22Rv1 (cell line): ENCODE measurements around the gene RBCK1.

ENCODE experiments used
- H3K27ac ChIP-seq: fragments of 450-650 bp; 2 replicates; pipeline ENCODE4 v1.5.1; 2017
- ZFX ChIP-seq: fragments of 450-650 bp; IDR thresholded peaks from 2 replicates; pipeline ENCODE4 v1.6.1; 2017; ENCODE audit warnings: antibody characterized with exemption, borderline replicate concordance
- TF ChIP-seq, protein P1 (sequence below): fragments of 450-650 bp; IDR thresholded peaks from 2 replicates; pipeline ENCODE4 v1.5.1; 2017; ENCODE audit warnings: mild to moderate bottlenecking

Gene RBCK1

DNA sequence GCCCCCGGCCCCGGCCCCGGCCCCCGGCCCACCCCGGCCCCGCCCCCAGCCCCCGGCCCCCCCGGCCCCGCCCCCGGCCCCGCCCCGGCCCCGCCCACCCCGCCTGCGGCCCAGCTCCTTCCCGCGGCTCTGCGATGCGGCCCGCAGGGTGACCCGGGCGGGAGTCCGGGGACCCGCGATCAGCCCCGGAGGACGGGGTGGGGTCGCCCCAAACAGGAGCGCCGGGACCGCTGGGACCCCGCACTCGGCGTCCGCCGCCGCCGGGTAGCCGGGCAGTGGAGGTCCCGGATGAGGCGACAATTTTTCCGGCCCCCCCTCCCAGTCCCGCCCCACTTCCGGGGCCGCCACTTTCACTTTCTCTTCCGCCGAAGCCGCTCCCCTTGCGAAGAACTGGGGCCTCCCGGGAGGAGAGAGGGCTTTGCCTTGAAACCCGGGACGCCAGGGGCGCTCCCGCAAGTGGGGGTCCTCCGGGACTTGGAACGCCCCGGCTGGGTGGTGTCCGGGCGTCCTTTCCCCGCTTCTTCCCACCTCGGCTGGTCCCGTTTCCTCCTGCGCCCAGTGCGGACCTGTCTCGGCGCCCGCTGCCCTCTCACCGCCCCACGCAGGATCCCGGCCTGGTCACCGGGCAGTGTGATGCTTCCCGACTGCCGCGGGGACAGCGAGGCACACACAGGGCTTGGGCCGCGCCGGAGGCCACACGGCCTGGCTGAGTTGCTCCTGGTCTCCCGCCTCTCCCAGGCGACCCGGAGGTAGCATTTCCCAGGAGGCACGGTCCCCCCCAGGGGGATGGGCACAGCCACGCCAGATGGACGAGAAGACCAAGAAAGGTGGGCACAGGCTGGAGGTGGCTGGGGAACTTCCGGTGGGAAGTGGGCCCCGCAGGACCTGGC is at the start of gene RBCK1:
RBCK1 (plus strand) TSS at position 347 of the 890 bp plus-strand sequence; CDS start at position 806, 459 bp downstream.
- TF ChIP-seq, protein P1, sequence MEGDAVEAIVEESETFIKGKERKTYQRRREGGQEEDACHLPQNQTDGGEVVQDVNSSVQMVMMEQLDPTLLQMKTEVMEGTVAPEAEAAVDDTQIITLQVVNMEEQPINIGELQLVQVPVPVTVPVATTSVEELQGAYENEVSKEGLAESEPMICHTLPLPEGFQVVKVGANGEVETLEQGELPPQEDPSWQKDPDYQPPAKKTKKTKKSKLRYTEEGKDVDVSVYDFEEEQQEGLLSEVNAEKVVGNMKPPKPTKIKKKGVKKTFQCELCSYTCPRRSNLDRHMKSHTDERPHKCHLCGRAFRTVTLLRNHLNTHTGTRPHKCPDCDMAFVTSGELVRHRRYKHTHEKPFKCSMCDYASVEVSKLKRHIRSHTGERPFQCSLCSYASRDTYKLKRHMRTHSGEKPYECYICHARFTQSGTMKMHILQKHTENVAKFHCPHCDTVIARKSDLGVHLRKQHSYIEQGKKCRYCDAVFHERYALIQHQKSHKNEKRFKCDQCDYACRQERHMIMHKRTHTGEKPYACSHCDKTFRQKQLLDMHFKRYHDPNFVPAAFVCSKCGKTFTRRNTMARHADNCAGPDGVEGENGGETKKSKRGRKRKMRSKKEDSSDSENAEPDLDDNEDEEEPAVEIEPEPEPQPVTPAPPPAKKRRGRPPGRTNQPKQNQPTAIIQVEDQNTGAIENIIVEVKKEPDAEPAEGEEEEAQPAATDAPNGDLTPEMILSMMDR = no peak
- no peak for TF ChIP-seq ZFX
- H3K27ac ChIP-seq = peak within 1 kb of the TSS; percentile 96

DNA sequence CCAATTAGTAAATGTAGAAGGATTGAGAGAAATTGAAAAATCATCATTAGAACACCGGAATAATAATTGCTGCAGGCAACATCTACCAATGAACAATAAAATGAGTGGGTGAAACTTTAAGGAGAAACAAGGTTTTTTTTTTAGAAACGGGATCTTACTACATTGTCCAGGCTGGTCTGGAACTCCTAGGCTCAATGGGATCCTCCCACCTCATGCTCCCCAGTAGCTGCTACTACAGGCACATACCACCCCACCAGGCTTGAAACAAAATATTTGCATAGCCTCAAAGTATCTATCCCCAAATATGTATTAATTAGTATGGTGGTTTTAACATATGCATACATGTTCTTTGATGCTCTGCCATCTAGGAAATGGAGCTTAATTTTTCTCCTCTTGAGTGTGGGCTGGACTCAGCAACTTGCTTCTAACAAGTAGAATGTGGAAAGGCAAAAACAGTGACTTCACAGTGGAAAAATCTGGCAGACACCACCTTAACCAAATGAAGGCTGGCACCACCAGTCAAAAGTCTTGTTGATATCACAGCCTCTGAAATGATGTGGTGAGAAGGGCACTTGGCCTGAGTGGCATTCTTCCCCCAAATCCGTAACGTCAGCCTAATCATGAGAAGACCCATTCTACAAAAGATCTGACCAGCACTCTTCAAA is 49.1 kb upstream of the RBCK1 start:
- H3K27ac ChIP-seq = peak overlapping the region; percentile 12; the same call in 1 of the 2 replicates
- TF ChIP-seq, protein P1 = no peak
- no peak for TF ChIP-seq ZFX

- TF ChIP-seq, protein P1 = no peak
- no peak for TF ChIP-seq ZFX
- H3K27ac ChIP-seq = peak overlapping the region; percentile 99
Observed at GRCh38 chr20:361561-361960, 46.5 kb upstream of the RBCK1 start.

DNA sequence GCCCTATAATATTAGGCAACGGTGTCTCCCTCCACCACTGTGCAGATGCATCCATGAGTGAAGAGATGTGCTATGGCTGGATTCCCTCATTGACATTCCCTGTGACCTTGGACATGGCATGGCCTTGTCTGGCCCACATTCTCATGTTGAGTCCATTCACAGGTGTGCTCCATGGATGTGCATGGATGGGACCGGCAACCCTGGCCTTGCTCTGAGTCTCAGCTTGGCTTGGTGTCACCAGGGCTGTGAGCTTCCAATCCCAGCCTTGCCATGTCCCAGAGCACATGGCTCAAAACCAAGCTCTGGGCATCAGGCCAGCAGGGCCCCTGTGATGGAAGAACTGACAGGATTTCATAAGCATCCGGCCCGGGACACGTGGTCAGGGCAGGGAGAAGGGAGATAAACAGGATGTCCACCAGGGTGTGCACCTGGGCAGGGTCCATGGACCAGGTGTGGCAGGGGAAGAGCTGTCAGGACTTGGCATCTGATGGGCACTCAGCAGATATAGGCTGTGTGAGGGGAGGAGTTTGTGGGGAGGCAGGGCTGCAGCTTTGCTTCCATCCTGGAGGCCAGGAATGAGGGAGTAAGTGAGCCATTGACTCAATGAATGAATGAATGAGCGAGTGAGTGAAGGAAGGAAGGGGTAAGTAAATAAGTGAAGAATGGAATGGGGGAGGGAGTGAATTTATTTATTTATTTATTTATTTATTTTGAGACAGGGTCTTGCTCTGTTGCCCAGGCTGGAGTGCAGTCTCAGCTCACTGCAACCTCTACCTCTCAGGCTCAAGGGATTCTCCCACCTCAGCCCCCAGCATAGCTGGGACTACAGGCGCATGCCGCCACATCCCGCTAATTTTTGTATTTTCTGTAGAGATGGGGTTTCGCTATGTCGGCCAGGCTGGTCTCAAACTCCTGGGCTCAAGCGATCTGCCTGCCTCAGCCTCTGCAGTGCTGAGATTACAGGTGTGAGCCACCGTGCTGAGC is 45.5 kb upstream of the RBCK1 start:
- peak overlapping the region; percentile 99 for H3K27ac ChIP-seq
- no peak for TF ChIP-seq ZFX
- TF ChIP-seq, protein P1 = peak; percentile 80

DNA sequence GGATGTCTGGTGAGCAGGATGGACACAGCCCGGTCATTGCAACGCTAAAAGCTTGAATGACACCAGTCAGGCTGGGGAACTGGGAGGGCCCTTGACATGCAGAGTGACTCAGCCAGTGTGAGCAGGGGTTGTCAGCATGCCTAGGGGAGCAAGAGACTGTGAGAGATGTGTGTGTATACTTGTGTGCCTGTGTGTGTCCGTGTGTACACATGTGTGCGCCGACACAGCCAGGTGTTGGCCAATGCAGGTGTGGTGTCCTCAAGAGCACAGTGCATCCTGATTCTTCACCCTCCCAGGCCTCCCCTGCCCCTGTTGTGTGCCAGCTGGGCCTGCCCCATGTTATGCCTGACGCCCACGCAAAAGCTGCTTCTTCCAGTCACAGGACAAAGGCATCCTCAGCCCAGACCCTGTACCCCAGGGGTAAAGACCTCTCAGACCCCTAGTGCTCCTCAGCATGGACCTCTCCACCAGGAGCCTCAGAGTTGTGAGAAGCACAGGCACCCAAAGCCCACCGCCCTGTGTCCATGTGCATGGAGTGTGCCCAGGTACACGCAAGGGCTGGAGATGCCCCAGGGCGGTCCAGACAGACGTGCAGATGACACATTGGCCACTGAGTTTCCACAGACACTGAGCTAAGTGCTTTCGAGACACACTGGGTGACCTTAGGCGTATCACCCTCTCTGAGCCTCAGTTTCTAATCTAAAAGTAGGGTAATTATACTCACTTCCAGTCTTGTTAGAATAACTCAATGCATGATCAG is 44.6 kb upstream of the RBCK1 start:
- TF ChIP-seq ZFX = no peak
- H3K27ac ChIP-seq = peak overlapping the region; percentile 99

DNA sequence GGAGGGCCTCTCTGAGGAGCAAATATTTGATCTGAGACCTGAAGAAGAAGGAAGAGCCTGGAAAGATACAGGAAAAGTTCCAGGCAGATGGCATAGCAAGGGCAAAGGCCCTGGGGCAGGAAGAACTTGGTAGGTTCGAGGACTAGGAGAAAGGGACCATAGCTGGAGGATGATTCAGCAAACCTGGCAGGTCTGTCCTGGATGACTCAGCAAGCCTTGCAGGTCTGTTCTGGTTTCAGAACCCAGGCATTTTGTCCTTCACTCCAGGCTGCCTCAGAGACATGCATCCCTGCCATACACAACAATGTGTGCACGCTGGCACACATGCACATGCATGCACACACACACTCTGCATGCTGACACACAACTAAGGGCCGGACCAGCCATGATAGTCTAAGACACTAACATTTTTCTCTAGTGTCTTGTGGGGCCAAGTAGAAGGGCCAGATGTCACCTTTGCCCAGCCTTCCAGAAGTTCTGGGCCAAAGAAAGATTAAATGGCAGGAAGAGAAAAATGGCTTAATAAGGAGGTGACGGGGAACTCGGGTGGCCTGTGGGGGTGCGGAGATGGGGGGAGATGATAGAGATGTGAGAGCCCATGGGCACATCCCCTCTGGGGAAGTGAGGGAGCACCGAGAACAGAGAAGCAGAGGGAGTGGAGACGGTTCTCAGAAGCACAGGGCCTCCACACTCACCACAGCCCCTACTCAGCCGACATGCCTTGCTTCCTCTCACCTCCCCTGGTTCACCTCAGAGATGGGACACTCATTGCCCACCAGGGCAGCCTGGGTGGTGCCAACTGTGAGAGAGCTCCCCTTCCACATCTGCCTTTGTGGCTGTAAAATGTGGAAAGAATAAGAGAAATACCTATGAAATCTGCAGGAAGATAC is 42.9 kb upstream of the RBCK1 start:
- no peak for TF ChIP-seq ZFX
- TF ChIP-seq, protein P1 = no peak
- H3K27ac ChIP-seq = peak overlapping the region; percentile 99
